Chondrocyte (in vitro differentiated cells): Measurements from ENCODE around the gene PLEKHA5. TPM values are rescaled to one million over a fixed set of nuclear protein-coding genes. Genes with fewer than 3 reads are reported as not detected.

Source experiments
- DNase-seq: peaks from one replicate; pipeline ENCODE4 v3.0.0; 2021; ENCODE audit warnings: mixed read lengths, low spot score
- H3K27ac Mint-ChIP-seq: one replicate; pipeline ENCODE4 v1.8.0; 2021; ENCODE audit warnings: mild to moderate bottlenecking, moderate library complexity, mixed read lengths; ENCODE audit not compliant: unreplicated experiment
- H3K27me3 Mint-ChIP-seq: 2 replicates; pipeline ENCODE4 v1.8.0; 2021; ENCODE audit warnings: low read depth, mixed read lengths
- H3K36me3 Mint-ChIP-seq: 2 replicates; pipeline ENCODE4 v1.8.0; 2021; ENCODE audit warnings: low read depth, mixed read lengths
- H3K4me1 Mint-ChIP-seq: 2 replicates; pipeline ENCODE4 v1.8.0; 2021; ENCODE audit warnings: low read depth, mild to moderate bottlenecking, mixed read lengths
- H3K4me3 Mint-ChIP-seq: one replicate; pipeline ENCODE4 v1.8.0; 2021; ENCODE audit warnings: mild to moderate bottlenecking, moderate library complexity, mixed read lengths; ENCODE audit not compliant: unreplicated experiment
- H3K9me3 Mint-ChIP-seq: 2 replicates; pipeline ENCODE4 v1.8.0; 2021; ENCODE audit warnings: low read depth, mixed read lengths
- CTCF ChIP-seq: fragments of 200-600 bp; sonication (generic); IDR thresholded peaks from 2 replicates; pipeline ENCODE4 v1.5.0; 2021; ENCODE audit warnings: antibody characterized with exemption, mild to moderate bottlenecking, moderate library complexity
- total RNA-seq: library from RNA; stranded (reverse); gene quantifications from 3 replicates; pipeline ENCODE4 v1.2.1, GENCODE V29; 2021

Gene PLEKHA5
- total RNA-seq, 1 donor from 2014 or later: 8.9 TPM

- DNase-seq: no peak
- H3K27ac Mint-ChIP-seq: peak overlapping the region; percentile 85
- H3K4me1 Mint-ChIP-seq: peaks cover 32% of the 10 kb centered on the region
- no peaks in the 10 kb centered on the region for H3K36me3 Mint-ChIP-seq
- no peaks in the 10 kb centered on the region for H3K9me3 Mint-ChIP-seq
- no peak overlapping the region for H3K4me3 Mint-ChIP-seq
- no peak for TF ChIP-seq CTCF
- H3K27me3 Mint-ChIP-seq: no peaks in the 10 kb centered on the region
These were observed 60.0 kb downstream of the PLEKHA5 start for GRCh38 chr12:19189522-19189921.

GRCh38 chr12:19190292-19191031, 60.9 kb downstream of the PLEKHA5 start:
- peak overlapping the region; percentile 72 for H3K27ac Mint-ChIP-seq
- DNase-seq: no peak
- no peaks in the 10 kb centered on the region for H3K9me3 Mint-ChIP-seq
- no peak for TF ChIP-seq CTCF
- no peaks in the 10 kb centered on the region for H3K36me3 Mint-ChIP-seq
- H3K27me3 Mint-ChIP-seq: no peaks in the 10 kb centered on the region
- H3K4me3 Mint-ChIP-seq: no peak overlapping the region
- peaks cover 32% of the 10 kb centered on the region for H3K4me1 Mint-ChIP-seq

- no peak overlapping the region for H3K4me3 Mint-ChIP-seq
- H3K36me3 Mint-ChIP-seq: no peaks in the 10 kb centered on the region
- no peaks in the 10 kb centered on the region for H3K9me3 Mint-ChIP-seq
- no peak for TF ChIP-seq CTCF
- H3K27ac Mint-ChIP-seq: peak overlapping the region; percentile 62
- no peaks in the 10 kb centered on the region for H3K27me3 Mint-ChIP-seq
- H3K4me1 Mint-ChIP-seq: peaks cover 32% of the 10 kb centered on the region
- DNase-seq: no peak
These were observed 61.6 kb downstream of the PLEKHA5 start for GRCh38 chr12:19191089-19191488.

GRCh38 chr12:19191563-19191962, 62.0 kb downstream of the PLEKHA5 start:
- Mint-ChIP-seq H3K27ac (peak overlapping the region; percentile 62), H3K27me3 (no peaks in the 10 kb centered on the region), H3K4me3 (no peak overlapping the region), H3K4me1 (peaks cover 31% of the 10 kb centered on the region), H3K9me3 (no peaks in the 10 kb centered on the region), H3K36me3 (no peaks in the 10 kb centered on the region)
- no peak for TF ChIP-seq CTCF
- DNase-seq: no peak

- Mint-ChIP-seq H3K36me3 (no peaks in the 10 kb centered on the region), H3K9me3 (no peaks in the 10 kb centered on the region), H3K4me1 (peaks cover 27% of the 10 kb centered on the region), H3K4me3 (no peak overlapping the region), H3K27ac (no peak overlapping the region), H3K27me3 (no peaks in the 10 kb centered on the region)
- no peak for TF ChIP-seq CTCF
- no peak for DNase-seq
These were observed 63.2 kb downstream of the PLEKHA5 start for GRCh38 chr12:19192710-19193109.
